NCI-H187 treated with DMSO at 0.1 percent for 48 hours (cell line): ENCODE measurements around the gene INAVA.

Source experiments
- DNase-seq: peaks from one replicate; lab custom pipeline; 2025; lab: John Stamatoyannopoulos, UW

Gene INAVA, protein sequence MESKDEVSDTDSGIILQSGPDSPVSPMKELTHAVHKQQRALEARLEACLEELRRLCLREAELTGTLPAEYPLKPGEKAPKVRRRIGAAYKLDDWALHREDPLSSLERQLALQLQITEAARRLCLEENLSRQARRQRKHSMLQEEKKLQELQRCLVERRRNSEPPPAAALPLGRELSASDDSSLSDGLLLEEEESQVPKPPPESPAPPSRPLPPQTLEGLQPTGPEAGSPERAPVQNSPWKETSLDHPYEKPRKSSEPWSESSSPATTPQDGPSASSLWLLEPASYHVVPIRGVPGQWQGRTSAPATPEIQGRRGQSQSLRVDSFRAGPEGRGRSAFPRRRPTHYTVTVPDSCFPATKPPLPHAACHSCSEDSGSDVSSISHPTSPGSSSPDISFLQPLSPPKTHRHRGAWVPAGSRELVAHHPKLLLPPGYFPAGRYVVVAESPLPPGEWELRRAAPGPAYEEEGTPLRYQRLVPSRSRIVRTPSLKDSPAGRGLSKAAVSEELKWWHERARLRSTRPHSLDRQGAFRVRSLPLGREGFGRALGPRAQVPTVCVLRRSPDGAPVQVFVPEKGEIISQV

DNA sequence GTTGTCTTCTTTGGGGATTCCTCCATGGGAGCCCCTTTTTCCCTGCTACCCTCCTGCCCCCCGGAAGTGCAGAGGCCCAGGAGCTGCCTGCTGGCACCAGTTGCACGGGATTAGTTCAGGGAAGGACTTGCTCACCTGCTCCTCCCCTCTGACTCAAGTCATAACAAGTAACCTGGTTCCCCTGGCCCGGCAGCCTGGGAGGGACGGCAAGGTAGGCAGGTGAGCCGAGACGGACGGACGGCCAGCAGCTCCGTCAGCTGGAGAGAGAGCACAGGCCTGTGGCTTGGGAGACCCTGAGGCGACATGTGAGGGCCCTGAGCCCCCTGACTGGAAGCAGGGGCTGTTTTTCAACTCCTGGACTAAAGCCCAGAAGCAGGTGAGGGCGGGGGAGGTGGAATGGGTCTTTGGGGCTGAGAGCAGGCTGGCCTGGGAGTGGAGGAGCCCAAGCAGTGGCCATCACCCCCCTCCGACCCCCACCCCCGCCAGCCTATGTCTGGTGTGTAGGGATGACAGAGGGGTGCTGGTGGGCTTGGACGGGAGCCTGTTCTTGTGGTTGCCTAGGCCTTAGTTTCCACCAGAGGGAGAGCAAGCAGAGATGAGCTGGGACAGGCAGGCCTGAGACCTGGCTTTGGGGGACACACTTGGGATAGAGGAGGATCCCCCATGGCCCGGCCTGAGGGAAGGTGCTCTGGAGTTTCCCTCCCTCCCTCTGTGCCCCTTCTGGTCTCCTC, at the start of gene INAVA:
Gene INAVA, plus strand, starts transcription at position 189 of the 731 bp plus-strand sequence. CDS start 3,501 bp downstream, outside the sequence.
- no peak for DNase-seq

DNA sequence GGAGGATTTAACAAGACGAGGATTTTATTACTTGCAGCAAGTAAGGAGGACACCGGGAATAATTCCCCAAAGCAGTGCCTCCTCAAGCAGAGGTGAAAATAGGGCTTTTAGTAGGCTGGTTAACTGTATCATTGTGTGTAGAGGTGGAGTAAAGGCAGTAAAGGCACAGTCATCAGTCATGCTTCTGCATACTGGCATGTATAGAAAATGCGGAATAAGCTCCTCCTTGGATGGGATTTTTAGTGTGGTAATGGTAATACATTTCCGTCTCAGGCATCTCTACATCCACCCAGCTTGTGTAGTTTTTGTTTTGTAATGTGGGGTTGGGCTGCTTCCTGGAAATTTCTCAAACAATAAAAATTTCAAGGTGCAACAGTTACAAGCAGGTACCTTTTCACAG, 49.3 kb upstream of the INAVA start:
- DNase-seq: no peak

DNA sequence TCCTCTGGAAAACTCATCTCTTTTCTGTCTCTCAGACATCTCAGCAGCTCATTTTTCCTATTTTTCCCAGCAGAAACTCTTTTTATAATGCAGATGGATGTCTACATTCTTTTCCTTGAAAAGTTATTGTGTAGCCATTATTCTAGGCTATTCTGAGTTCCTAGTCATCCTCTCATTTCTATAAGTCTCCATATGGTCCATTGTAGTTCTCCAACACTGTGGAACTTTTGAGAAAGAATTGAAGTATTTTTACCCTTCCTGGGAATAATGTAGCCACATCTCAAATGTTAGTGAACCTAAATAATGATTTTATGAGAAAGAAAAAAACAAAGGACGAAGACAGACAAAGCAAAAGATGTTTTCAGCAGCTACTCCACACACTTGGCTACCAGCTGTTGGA, 48.3 kb upstream of the INAVA start:
- DNase-seq: no peak

DNA sequence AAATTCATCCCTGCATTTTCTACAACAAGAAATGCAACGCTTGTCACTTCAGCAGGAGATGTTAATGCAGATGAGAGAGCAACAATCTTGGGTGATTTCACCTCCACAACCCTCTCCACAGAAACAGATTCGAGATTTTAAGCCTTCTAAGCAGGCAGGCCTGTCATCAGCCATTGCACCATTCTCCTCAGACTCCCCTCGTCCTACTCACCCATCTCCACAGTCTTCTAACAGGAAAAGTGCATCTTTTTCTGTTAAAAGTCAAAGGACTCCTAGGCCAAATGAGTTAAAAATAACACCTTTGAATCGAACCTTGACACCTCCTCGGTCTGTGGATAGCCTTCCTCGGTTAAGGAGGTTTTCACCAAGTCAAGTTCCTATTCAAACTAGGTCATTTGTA, 45.3 kb upstream of the INAVA start:
- no peak for DNase-seq

DNA sequence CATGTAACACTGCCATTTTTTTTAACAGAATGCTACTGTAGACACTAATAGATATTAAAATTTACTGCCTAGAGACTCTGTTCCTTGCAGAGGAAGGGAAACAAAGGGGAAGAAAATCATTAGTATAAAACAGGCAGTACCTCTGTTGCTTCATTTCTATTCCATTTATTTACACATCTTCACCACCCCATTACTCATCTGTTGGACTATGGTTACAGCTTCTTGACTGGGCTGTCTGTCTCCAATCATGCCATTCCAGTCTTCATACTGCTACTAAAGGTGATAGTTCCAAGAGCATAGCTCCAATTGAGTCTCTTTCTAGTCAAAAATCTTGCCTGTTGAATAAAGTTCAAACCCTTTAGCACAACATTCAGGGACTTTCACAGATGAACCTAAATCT, 44.1 kb upstream of the INAVA start:
- DNase-seq: no peak

DNA sequence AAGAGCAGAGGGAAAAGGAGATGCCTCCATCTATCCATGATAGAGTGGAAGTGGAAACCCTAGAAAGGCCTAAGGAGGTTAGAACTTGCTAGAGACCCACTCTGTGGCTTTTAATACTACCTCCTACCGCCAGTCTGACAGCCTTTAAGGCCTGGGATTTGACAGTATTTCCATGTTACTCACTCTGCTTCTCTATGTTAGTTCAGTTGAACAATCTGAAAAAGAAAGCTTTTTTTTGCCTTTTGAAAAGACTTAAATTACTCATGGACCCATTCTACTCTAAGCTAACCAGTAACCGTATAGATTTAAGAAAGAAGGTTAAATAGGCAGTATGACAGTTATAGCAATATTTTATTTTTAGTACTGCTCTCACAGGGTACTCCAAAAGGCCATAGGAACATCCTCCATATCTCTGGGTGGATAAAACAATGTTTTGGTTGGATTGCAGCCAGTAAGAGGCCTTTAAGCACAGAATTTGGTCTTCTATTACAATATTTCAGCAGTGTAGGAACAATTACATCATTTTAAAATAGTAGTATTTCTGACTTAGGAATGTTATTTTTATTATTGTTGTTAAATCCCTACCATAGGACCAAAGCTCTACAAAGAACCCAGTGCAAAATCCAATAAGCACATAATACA, 37.9 kb upstream of the INAVA start:
- no peak for DNase-seq

DNA sequence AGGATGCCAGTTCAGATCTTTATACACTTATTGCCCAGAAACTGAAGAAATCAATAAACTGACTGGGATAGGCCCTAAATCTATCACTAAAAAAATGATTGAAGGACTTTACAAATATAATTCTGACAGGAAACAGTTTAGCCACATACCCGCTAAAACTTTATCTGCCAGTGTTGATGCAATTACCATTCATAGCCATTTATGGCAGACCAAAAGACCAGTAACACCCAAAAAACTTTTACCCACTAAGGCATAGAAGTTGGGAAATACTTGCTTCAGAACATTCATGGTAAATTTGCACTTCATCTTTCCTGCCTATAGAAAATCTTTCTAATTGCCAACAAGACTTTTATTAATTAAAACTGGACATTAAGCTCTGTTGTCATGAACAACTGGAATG, 36.9 kb upstream of the INAVA start:
- DNase-seq: no peak

DNA sequence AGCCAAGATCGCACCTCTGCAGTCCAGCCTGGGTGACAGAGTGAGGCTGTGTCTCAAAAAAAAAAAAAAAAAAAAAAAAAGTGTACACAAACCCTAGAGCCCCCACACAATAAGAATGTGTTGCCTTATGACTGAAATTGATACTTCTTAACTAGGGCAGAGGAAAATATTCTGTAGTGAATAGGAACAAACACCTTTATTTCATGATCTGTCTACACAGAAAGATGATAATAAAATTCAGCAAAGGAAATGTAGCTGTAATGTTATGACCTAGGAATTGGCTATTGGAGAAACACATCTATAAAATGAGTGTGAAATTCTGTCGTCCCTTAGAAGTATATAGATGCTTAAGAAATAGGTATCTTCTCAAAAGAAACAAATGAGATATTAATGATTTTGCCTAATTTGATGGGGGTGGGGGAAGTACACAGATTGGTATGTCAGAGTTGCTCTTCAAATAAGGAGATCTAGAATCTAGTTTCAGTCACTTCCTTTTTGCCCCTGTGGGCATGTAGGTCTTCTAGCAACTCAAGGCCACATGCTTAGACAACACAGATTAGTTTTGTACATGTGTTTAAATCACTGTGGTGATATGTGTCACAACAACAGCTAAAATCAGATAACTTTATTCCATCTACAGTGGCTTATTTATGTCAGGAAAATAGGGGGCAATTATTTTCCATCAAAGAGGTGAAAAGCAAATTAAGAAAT, 32.6 kb upstream of the INAVA start:
- no peak for DNase-seq

DNA sequence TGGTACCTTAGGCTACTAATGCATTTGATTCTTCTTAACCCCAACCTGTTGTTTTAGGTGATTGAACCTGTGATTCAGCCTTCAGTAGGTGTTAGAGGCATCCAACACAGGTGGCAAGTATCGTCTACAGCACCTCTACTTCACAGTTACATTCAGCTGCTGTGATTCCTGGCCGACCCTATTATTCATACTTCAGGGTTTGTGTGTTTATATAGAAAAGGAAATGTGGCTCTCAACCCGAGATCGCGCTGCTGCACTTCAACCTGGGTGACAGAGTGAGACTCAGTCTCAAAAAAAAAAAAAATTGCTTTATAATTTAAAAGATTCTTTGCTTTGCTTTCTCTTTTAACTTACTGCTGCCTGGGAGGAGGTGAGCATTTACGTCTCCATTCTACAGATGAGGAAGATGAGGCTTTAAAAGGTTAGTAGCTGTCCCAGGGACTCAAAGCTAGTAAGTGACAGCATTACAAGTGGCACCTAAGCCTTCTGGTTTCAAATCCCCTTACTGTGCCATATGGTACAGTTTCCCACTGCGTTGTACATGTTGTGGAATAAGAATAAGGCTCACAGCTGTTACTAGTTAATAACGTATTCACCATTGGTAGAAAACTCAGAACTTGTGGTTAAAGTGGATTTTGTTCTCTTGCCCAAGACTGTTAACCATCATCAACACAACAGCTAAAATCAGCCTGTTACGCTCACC, 31.8 kb upstream of the INAVA start:
- no peak for DNase-seq

DNA sequence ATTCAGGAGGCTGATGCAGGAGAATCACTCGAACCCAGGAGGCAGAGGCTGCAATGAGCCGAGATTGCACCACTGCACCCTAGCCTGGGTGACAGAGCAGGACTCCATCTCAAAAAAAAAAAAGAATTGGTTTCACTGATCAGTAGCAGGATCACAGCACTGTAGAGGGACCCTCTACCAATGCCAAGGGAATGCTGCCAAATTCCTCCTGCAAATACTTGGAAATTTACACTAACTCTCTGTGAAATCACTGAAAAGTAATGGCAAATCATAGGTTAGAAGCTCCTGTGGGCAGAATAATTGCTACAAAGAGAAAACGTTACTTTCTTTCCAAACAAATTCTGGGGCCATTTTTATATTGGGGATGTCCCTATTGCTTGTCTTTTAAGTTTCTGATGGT, 28.6 kb upstream of the INAVA start:
- DNase-seq: no peak

DNA sequence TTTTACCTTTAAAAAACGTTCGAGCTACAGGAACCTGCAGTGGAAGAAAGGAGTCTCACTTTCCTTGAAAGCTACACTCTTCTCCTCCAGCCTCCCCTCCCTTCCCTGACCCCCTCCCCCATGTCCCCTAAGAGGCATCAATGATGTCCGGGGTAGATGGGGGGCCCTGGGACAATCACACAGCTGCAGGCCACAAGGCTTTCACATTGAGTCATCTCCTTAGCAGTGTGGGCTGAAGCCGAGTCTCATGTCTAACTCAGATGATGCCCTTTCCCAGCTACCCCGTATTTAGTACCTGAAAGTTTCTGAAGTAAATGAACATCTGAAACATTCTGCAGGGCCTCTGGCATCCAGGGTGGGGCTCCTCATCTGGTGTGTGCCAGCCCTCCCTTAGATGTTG, 28.2 kb upstream of the INAVA start:
- no peak for DNase-seq

DNA sequence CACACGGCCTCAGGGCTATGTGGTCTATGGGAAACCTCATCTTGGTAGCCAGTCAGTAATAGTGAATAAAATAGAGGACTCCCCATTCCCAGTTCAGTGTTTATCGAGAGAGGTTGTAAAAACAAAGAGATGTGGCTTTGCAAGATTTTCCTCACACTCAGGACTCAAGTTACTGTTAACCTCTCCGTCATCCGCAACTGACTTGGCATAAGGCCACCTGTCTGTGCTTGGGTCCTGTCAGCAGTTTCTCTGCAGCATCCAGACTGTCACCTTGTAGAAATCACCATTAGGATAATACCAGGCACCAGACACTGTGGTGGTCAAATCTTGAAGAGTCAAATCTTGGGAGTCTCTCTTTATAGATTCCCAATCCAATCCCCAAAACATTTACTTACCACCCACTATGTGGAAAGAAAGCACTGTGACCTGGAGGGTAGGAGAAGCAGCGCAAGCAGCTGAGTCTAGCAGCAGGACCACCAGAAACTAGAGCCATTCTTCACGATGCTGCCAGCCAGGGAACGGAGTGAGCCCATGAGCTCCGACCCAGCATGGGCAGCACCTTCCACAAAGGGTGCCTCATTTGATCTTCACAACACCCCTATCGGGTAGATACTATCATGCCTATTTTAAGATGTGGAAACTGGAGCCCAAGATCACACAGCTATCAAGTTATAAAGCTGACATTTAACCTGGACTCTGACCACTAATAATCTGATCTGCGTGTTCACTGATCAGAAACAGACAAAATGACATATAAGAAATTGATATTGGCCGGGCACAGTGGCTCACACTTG, 27.5 kb upstream of the INAVA start:
- no peak for DNase-seq

DNA sequence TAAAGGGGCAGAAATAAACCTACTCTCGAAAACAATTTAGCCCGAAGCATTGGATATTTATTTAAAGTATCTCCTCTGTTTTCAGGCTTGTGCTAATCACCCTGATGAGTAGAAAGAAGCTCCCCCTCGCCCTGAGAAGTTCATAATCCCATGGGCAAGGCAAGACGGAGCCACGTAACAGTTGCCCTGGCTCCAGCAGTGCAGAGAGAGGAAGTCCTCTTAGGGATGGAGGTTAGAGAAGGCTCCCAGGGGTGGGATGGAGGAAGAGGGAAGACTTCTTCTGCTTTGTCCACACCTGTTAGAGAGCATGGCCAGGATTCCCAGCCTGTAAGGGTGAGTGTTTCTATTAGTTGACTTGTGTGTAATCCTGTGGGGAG, 25.3 kb upstream of the INAVA start:
- DNase-seq: no peak

DNA sequence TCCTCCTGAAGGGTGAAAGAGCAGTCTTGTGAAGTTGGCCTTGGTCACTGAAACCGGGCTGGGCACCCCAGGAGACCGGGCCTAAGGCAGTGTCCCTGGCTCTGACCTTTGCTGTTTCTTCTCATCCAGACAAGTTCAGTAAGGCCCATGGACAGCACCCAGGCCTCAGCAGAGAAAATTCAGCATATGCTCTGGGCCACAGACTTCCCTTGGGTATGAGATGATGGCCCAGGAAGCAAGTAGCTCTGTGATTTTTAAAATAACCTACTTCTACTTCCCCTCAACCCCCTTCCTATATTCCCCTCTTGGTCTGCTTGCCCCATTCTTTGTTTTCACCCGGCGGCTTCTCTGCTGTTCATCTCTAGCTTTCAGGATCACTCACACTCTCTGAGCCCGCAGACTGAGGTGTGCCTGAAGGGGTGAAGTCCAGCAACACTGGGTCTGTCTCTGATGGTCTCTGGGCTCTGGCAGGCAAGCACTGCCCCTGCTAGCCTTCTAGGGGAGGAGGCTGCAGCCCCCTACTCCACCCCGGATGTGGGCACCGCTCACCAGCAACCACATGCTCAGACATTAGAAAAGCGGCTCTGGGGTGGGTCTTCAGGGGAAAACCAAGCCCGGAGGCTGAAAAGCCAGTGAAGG, 24.8 kb upstream of the INAVA start:
- DNase-seq: no peak

DNA sequence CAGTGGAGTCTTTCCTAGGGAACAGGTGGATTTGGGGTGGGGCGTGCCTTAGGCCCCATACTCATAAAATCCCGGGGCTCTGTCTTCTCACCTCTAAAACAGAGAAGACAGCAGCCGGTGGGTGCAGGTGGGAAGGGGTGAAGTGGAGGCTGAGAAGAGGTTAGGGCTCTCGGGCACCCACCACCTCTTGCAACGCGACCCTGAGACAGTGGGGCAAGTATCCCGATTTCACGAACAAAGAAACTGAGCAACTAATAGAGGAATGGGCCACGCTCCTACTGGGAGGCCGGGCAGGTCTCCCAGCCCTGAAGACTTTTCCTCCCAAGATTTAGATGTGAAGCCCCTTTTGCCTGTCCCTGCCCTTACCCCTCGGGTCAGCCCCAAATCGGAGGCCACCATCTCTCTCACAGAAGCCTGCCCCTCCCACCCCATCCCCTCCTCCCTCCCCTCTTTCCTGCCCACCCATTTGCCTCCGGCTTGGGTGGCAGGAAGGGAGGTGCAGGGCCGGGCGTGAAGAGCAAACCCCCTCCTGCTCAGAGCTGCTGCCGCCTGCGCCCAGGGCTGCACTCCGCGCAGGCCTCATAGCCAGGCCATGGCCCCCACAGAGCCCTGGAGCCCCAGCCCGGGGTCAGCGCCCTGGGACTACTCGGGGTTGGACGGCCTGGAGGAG, 22.1 kb upstream of the INAVA start, which contains the start of gene GPR25:
Gene GPR25, plus strand, starts transcription at position 536 of the 670 bp plus-strand sequence. Its CDS starts 57 bp downstream, at position 593.
- DNase-seq: no peak

DNA sequence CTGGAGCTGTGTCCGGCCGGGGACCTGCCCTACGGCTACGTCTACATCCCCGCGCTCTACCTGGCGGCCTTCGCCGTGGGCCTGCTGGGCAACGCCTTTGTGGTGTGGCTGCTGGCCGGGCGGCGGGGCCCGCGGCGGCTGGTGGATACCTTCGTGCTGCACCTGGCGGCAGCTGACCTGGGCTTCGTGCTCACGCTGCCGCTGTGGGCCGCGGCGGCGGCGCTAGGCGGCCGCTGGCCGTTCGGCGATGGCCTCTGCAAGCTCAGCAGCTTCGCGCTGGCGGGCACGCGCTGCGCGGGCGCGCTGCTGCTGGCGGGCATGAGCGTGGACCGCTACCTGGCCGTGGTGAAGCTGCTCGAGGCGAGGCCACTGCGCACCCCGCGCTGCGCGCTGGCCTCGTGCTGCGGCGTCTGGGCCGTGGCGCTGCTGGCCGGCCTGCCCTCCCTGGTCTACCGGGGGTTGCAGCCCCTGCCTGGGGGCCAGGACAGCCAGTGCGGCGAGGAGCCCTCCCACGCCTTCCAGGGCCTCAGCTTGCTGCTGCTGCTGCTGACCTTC, 21.5 kb upstream of the INAVA start:
- no peak for DNase-seq

DNA sequence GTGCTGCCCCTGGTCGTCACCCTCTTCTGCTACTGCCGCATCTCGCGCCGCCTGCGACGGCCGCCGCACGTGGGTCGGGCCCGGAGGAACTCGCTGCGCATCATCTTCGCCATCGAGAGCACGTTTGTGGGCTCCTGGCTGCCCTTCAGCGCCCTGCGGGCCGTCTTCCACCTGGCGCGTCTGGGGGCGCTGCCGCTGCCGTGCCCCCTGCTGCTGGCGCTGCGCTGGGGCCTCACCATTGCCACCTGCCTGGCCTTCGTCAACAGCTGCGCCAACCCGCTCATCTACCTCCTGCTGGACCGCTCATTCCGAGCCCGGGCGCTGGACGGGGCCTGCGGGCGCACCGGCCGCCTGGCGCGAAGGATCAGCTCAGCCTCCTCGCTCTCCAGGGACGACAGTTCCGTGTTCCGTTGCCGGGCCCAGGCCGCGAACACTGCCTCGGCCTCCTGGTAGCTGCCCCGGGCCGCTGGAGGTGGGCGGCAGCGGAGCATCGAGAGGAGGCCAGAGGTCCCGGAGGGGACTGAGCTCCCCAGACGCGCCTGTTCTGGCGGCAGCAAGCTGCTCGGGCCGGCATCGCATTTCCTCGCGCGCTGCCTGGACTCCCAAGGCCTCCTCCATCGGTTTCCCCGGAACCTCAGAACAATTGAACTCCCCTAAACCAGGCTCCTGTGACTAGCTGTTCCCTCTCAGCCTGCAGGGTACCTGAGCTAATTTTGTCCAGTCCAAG, 20.9 kb upstream of the INAVA start:
- no peak for DNase-seq

DNA sequence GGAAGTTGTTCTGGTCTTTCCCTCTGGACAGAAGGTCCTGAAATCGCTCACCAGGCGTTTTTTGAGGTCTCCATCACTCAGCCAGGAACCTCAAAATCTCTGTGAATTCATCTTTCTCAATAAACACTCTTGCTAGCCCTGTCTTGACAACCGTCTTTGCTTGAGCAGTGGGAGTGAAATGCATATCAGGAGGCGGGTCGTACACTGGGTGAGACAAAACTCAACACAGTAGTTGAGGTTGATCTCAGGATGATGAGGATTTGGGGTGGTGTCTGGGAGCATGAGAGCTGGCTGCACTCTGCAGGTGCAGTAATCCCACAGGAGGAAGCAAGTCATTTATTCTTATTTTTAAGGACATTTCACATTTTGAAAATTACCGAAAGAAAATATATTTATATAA, 20.0 kb upstream of the INAVA start:
- no peak for DNase-seq
